Natural killer cell treated with Interleukin-12 subunit alpha and Interleukin-12 subunit beta and Interleukin-15 and Interleukin-18, amount 100 ng/mL, for 72 hours (primary cell): ENCODE measurements around the gene BOD1. TPM values are rescaled to one million over a fixed set of nuclear protein-coding genes. Genes with fewer than 3 reads are reported as not detected.

Source experiments
- ATAC-seq, 2 donors: fragments of 150-1000 bp; cut with Tn5 transposase in 1 of 2; sonication (Bioruptor Pico), chemical (Tn5 transposase) in 1 of 2; 2 replicates each; pipeline ENCODE4 v1.10.0; 2021
- DNase-seq: peaks from one replicate; pipeline ENCODE4 v3.0.0; 2022; ENCODE audit warnings: low spot score
- H3K27ac Mint-ChIP-seq, 2 donors: 1 replicate in 1 of 2; 2 replicates in 1 of 2; pipeline ENCODE4 v1.8.0; 2022; ENCODE audit warnings: mixed read lengths in 2 of 2, mild to moderate bottlenecking in 1 of 2, moderate library complexity in 1 of 2
- H3K27me3 Mint-ChIP-seq, 2 donors: 1 replicate in 1 of 2; 2 replicates in 1 of 2; pipeline ENCODE4 v1.8.0; 2022; ENCODE audit warnings: mixed read lengths in 2 of 2
- H3K36me3 Mint-ChIP-seq: one replicate; pipeline ENCODE4 v1.8.0; 2022; ENCODE audit warnings: mixed read lengths
- H3K4me1 Mint-ChIP-seq, 2 donors: 1 replicate in 1 of 2; 2 replicates in 1 of 2; pipeline ENCODE4 v1.8.0; 2022; ENCODE audit warnings: low read depth in 2 of 2, mixed read lengths in 2 of 2, mild to moderate bottlenecking in 1 of 2
- H3K4me3 Mint-ChIP-seq: one replicate; pipeline ENCODE4 v1.8.0; 2022; ENCODE audit warnings: mixed read lengths
- H3K9me3 Mint-ChIP-seq: 2 replicates; pipeline ENCODE4 v1.8.0; 2022; ENCODE audit warnings: mixed read lengths
- total RNA-seq, 2 donors: library from RNA; stranded (reverse); gene quantifications; one replicate each; pipeline ENCODE4 v1.2.3, GENCODE V29; 2022

The BOD1 gene
- total RNA-seq, 2 donors from 2014 or later: 16.3 to 24.4 TPM

DNA sequence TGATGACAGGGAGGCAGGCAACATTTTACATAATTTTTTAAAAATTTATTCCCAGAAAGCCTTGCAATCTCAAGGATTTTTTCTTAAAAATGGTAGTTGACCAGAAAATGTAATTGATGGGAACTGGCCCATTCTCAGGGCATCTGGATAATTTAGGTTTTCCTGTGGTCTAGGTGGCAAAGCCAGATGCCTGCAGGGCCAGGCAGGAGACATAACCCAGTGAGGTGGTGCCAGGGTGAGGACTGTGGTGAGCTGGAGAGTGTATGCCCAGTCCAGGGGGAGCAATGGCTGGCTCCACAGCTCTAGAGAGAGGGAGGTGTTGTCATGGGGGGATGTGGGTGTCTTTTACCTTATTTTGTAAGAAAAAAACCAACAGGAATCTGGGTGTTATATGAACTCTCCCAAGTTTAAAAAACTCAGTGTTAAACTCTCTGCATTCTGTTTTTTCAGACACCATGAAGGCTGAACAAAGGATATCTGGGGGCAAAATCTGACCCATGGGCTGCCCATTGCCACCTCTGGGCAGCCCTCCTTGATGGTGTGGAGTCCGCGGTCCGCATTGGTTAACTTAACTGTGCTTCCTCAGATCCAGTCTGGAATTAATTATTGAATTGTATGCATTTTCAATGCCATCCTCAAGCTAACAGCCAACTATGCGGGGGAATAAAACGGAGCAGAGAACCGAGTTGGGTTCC is 43.9 kb downstream of the BOD1 start:
- H3K27ac Mint-ChIP-seq: no peak overlapping the region
- peaks cover 5 to 10% of the 10 kb centered on the region in 2 donors for H3K4me1 Mint-ChIP-seq
- H3K27me3 Mint-ChIP-seq: peaks cover 13 to 22% of the 10 kb centered on the region in 2 donors
- no peak overlapping the region for H3K4me3 Mint-ChIP-seq
- H3K36me3 Mint-ChIP-seq: no peaks in the 10 kb centered on the region
- DNase-seq: no peak
- ATAC-seq: no peak
- no peaks in the 10 kb centered on the region for H3K9me3 Mint-ChIP-seq

DNA sequence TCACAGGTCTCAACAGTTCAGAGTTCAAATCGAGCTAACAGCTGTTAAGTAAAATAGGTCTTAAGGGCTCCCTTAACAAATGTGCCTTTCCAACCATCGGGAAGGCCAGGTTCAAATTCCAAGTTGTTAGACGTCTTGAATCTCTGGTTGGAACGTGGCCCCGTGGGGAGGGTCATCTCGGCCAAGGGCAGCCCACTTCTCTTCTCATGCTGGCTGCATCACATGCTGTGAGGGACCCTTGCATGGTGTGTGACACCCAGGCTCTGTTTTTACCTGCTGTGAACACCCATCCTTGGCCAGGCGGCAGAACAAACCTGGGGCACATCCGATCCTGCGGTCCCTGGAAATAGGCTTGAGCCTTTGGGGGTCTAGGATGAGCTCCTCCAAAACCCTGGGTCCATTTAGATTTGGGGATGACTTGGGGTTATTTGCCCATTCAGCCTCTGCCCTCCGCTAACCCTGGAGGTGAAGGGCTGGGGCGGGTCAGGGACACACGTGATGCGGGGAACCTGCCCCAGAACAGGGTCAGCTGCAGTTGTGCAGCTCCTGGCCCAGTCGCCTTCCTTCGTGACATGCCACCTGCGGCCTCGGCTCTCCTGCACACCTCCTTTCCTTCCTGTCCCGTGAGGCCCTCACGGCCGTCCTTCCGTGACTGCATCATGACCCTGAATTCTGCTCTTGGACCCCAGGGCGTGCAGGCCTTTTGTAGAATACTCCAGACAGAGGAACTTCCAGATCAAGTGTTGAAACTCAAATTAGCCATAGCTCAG is 45.9 kb downstream of the BOD1 start:
- Mint-ChIP-seq H3K27me3 (peaks cover 16 to 24% of the 10 kb centered on the region in 2 donors), H3K36me3 (no peaks in the 10 kb centered on the region), H3K4me3 (no peak overlapping the region), H3K4me1 (peaks cover 5 to 10% of the 10 kb centered on the region in 2 donors), H3K9me3 (no peaks in the 10 kb centered on the region), H3K27ac (no peak overlapping the region)
- DNase-seq: no peak
- ATAC-seq: no peak

DNA sequence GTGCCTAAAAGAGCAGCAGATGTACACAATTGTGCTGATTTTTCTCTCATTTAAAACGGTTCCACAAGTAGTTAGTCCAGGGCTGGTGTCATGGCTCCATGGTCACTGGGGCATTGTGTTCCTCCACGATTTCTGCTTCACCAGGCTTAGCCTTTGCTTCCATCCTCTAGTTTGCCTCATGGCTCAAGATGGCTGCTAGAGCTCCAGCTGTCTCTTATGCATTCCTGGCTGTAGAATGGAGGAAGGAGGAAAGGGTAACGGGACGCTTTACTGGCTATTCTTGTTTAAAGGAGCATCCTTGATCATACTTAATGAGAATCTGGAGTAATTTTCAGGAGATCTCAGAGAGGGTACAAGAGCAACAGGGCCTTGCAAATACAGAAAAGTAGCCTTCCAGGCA is 47.7 kb downstream of the BOD1 start:
- Mint-ChIP-seq H3K4me1 (peaks cover 5 to 10% of the 10 kb centered on the region in 2 donors), H3K27ac (no peak overlapping the region), H3K9me3 (no peaks in the 10 kb centered on the region), H3K36me3 (no peaks in the 10 kb centered on the region), H3K27me3 (peaks cover 15 to 16% of the 10 kb centered on the region in 2 donors), H3K4me3 (no peak overlapping the region)
- DNase-seq (no peak), ATAC-seq (no peak)

DNA sequence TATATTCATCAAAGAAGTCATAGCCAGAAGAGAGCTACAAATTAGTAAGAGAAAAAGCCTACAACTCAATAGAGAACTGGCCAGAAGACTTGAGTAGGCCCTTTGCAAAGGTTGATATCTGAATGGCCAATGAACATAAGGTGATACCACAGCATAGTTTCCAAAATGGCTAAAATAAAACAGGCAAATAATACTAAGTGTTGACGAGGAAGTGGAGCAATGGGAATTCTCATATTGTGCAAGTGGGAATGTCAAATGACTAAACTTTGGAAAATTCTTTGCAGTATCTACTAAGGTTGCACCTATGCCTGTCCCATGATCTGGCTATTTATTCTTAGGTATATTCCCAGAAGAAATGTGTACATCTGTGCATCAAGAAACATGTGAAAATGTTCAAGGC is 48.3 kb downstream of the BOD1 start:
- ATAC-seq (no peak), DNase-seq (no peak)
- Mint-ChIP-seq H3K27me3 (peaks cover 15 to 17% of the 10 kb centered on the region in 2 donors), H3K36me3 (no peaks in the 10 kb centered on the region), H3K4me1 (peaks cover 4 to 9% of the 10 kb centered on the region in 2 donors), H3K4me3 (no peak overlapping the region), H3K9me3 (peaks cover under 1% of the 10 kb centered on the region), H3K27ac (no peak overlapping the region)

DNA sequence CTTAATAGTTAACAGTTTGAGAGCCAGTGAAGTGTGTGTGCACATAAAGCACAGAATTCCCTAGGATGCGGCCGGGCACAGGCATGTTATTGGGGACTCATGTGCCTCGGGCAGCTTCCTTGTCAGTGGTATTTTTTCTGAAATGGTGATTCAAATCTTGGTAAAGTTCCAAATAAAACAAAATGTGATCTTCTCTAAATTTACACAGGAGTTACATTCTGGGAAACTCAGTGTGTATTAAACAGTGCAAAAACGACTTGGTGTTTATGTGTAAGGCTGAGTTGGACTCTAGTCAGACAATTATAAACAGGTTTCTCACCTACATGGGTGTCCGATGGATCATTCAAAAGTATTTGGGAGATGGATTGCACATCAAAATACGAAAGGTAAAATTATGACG is 48.9 kb downstream of the BOD1 start:
- Mint-ChIP-seq H3K4me1 (peaks cover 0 to 3% of the 10 kb centered on the region in 2 donors), H3K27me3 (peaks cover 16 to 23% of the 10 kb centered on the region in 2 donors), H3K27ac (no peak overlapping the region), H3K4me3 (no peak overlapping the region), H3K36me3 (peaks cover under 1% of the 10 kb centered on the region), H3K9me3 (peaks cover 4% of the 10 kb centered on the region)
- ATAC-seq (no peak), DNase-seq (no peak)

DNA sequence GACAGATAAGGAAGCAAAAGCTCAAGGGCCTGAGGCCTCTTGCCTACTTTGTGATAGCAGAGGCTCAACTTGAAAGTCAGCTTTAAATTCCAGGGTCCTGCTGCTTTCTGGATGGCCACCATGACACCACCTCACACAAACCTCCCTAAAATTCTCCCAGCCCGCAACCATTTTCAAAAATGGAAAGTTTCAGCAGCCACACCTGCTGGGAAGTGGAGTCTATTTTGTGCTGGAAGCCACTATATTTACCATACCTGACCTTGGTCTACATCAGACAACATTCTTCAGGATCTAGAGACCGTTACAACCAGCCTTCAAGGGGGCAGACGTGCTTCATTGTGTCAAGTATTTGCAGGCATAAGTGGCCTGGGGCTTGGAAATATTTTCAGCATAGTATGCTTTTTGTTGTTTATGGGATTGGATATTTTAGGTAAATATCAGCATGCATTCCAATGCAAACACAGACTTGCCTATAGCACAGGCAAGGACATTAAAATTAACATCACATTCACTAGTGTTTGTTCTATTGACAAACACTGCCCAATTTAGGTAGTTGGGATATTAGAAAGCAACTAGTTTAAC is 50.9 kb downstream of the BOD1 start:
- peaks cover 24 to 31% of the 10 kb centered on the region in 2 donors for H3K27me3 Mint-ChIP-seq
- no peak overlapping the region for H3K4me3 Mint-ChIP-seq
- ATAC-seq (no peak), DNase-seq (no peak)
- H3K4me1 Mint-ChIP-seq: no peaks in the 10 kb centered on the region
- H3K27ac Mint-ChIP-seq: no peak overlapping the region
- peaks cover 5% of the 10 kb centered on the region for H3K36me3 Mint-ChIP-seq
- peaks cover 4% of the 10 kb centered on the region for H3K9me3 Mint-ChIP-seq

DNA sequence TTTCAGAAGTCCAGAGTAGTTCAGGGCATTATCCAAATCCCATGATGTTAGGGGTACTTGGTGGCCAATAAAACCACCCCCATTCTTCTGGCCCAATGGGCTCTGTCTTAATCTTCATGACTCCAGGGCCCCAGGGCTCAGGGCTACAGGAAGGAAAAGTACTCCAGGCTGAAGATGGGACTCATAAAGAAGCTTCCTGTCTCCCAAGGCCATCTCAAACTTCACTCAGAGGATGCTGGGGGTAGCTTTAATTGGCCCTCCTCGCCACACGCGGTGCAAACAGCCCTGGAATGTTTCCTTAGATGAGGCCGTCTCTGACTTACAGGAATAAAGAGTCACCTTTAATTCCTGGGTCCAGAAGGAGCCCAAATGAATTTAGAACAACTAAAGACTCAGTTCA is 52.3 kb downstream of the BOD1 start:
- Mint-ChIP-seq H3K4me1 (no peaks in the 10 kb centered on the region), H3K27me3 (peaks cover 28 to 40% of the 10 kb centered on the region in 2 donors), H3K4me3 (no peak overlapping the region), H3K9me3 (peaks cover 4% of the 10 kb centered on the region), H3K27ac (no peak overlapping the region), H3K36me3 (peaks cover 10% of the 10 kb centered on the region)
- DNase-seq: no peak
- no peak for ATAC-seq

DNA sequence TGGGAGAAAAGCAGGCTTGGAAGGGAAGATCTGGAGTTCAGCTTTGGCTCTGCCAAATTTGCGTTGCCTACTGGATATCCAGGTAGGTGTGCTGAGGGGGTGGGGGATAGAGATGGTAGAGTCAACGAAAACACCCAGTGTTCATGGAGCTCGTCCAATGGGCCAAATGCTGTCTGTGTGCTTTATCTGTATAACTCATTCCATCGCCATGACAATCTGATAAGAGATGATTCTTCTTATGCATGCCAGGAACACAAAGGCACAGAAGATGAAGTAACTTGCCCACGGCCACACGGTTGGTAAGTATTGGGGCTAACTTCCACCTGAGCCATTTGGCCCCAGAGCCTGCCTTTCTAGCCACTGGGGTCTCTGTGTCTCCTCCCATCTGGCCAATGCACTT is 53.2 kb downstream of the BOD1 start:
- Mint-ChIP-seq H3K4me1 (no peaks in the 10 kb centered on the region), H3K27ac (no peak overlapping the region), H3K4me3 (no peak overlapping the region), H3K9me3 (peaks cover 4% of the 10 kb centered on the region), H3K36me3 (peaks cover 10% of the 10 kb centered on the region), H3K27me3 (peaks cover 25 to 40% of the 10 kb centered on the region in 2 donors)
- DNase-seq (no peak), ATAC-seq (no peak)

DNA sequence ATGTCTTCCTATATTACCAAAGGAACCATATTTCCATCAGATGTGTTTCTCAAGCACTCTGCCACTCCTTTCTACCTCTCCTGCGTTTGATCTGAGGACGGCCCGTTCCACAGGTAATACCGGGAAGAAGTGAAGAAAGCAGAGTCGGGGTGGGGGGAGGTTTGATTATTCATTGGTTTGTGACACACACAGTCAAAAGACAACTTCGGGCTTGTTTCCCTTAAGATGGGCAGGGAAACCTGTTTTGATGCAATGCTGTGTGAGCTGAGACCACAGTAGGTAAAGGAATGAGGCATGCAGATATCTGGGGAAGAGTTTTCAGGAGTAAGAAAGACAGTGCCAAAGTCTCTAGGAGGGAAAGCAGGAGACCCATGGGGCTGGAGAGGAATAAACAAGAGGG is 54.0 kb downstream of the BOD1 start:
- H3K4me1 Mint-ChIP-seq: no peaks in the 10 kb centered on the region
- ATAC-seq (no peak), DNase-seq (no peak)
- H3K9me3 Mint-ChIP-seq: peaks cover 4% of the 10 kb centered on the region
- no peak overlapping the region for H3K4me3 Mint-ChIP-seq
- peaks cover 25 to 34% of the 10 kb centered on the region in 2 donors for H3K27me3 Mint-ChIP-seq
- H3K36me3 Mint-ChIP-seq: peaks cover 10% of the 10 kb centered on the region
- H3K27ac Mint-ChIP-seq: no peak overlapping the region
